Testis (tissue), 2 donors: ENCODE results near the gene GPR152.
"Not testable (repeated sequence)": the region's sequence is repeated elsewhere in the genome, so short reads cannot be mapped to it uniquely, and the experiment has no call there.

Experiments
- POLR2A ChIP-seq: fragments of 450-650 bp; IDR thresholded peaks from one replicate; pipeline ENCODE4 v1.6.1; 2017; ENCODE audit warnings: antibody characterized with exemption, mild to moderate bottlenecking, moderate library complexity
- TF ChIP-seq, protein P1 (sequence below), 3 experiments: fragments of 450-650 bp in 2 of 3; fragments of 200-600 bp in 1 of 3; sonication (generic) in 1 of 3; IDR thresholded peaks; one replicate each; pipeline ENCODE4 v1.5.1; 2016 to 2019; ENCODE audit warnings: antibody characterized with exemption in 3 of 3, mild to moderate bottlenecking in 2 of 3, moderate library complexity in 1 of 3

- TF ChIP-seq, protein P1, sequence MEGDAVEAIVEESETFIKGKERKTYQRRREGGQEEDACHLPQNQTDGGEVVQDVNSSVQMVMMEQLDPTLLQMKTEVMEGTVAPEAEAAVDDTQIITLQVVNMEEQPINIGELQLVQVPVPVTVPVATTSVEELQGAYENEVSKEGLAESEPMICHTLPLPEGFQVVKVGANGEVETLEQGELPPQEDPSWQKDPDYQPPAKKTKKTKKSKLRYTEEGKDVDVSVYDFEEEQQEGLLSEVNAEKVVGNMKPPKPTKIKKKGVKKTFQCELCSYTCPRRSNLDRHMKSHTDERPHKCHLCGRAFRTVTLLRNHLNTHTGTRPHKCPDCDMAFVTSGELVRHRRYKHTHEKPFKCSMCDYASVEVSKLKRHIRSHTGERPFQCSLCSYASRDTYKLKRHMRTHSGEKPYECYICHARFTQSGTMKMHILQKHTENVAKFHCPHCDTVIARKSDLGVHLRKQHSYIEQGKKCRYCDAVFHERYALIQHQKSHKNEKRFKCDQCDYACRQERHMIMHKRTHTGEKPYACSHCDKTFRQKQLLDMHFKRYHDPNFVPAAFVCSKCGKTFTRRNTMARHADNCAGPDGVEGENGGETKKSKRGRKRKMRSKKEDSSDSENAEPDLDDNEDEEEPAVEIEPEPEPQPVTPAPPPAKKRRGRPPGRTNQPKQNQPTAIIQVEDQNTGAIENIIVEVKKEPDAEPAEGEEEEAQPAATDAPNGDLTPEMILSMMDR (IDR thresholded peaks at IDR 0.05): not testable (repeated sequence)
- TF ChIP-seq POLR2A: not testable (repeated sequence)
Measured at GRCh38 chr11:67465530-67465929, 13.0 kb upstream of the GPR152 start.
